GM18526 (cell line): Measurements from ENCODE around the gene PPARGC1A.

Source experiments
- POLR2A ChIP-seq: IDR thresholded peaks from 3 replicates; pipeline ENCODE4 v1.6.1; 2011; ENCODE audit not compliant: insufficient read length; ENCODE audit errors: extremely low read depth

PPARGC1A gene

DNA sequence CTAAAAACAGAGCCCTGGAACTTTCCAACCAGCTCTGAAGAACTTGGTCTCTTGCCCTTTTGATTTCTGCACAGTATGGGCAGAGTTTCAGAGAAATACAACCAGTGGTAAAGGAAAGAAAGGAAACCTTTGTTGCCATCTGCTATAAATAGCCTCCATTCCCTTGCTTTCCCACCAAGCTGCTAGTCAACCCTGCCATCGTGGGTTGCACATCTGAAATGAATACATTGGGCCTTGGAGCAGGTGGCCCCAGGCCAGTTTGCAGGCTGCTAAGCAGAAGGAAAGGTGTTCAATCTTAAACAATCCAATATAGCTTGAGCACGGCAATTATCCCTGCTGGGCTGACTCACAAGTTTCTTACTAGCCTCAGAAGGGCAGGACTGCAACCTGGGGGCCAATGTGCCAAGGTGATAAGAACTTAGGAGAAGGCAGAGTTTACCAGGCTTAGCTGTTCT, 142.5 kb downstream of the PPARGC1A start:
- no peak for TF ChIP-seq POLR2A

DNA sequence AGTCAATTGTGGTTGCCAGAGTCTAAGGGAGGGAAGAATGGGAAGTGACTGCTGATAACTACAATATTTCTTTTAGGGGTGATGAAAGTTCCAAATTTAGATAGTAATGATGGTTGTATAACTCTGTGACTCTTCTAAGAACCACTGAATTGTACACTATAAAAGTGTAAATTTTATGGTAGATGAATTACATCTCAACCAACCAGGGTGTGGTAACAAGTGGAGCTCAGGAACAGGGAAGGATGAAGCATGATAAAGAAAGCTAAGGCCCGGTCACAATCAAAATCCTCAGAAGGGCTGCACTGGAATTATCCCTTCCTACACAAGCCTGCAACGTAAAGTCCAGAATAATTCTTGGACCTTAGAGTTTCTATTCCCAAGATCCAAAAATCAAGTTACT, 143.2 kb downstream of the PPARGC1A start:
- no peak for TF ChIP-seq POLR2A

DNA sequence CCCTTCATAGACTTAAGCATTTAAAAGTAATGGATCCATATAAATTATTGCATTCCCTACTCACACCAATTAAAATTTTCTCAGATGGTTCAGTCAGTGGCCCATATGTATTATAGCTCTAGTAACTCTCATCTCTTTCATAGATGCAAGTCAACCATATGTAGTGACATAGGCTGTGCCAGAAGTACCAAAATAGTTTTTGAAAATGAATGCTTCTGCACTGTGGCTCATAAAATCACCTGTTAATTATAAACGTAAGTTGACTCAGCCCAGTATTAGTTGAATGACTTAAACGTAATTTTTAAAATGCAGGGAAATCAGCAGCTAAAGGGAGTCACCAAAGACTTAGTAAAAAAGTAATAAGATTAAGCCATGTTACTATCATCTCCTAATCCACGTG, 143.8 kb downstream of the PPARGC1A start:
- no peak for TF ChIP-seq POLR2A

DNA sequence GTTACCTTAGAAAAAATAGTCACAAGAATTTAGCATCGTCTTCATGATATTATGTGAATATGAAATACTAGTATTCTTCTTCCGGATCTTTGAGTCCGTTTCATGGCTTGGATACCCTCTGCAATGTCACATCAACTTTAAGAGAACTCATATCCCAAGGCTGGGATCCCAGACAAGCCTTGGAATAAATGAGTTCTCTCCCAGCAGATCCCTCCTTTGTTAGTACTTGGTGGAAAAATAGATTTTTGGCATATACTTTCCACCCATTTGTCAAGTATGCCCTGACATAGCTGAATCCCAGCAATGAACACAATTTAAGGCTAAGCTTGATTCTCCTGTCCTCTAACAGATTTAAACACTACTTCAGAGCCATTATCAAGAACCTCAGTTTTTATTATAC, 144.5 kb downstream of the PPARGC1A start:
- TF ChIP-seq POLR2A, result no peak
